ENCODE measurements around the gene GATA2. TPM values are rescaled to one million over a fixed set of nuclear protein-coding genes. Genes with fewer than 3 reads are reported as not detected.

The GATA2 gene
- total RNA-seq, 2 experiments from 2014 or later = 0.16 to 0.17 TPM

DNA sequence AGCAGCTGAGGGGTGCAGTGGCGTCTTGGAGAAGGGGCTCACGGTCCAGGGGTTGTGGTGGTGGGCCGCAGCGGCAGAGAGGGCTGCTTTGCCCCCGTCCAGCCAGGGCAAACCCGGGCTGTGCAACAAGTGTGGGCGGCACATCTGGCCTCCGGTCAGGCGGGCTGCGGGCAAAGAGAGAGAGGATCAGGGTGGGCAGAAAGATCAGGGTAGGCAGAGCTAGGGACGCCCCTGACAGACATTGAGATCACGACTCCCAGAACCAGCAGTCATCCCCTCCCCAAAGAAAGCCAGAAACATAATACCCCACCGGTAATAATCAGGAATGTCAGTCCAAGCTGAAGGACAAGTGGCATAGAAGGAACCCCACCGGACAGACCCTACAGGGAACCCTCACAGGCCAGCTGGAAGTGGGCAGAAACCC, 6.8 kb downstream of the GATA2 start:
- Histone ChIP-seq H3K4me3 (ENCODE audit: low read length) (no peak overlapping the region), H3K9me3 (ENCODE audit: control insufficient read depth in 1 of 2, insufficient read depth in 1 of 2, low read length in 2 of 2) (peaks cover 0 to 40% of the 10 kb centered on the region in 2 experiments), H3K27ac (ENCODE audit: low read depth in 1 of 2, low read length in 2 of 2) (no peak overlapping the region), H3K27me3 (ENCODE audit: control insufficient read depth in 1 of 2, insufficient read depth in 2 of 2, low read length in 2 of 2) (peaks cover 88 to 100% of the 10 kb centered on the region in 2 experiments), H3K4me1 (ENCODE audit: insufficient read depth, low read length) (peaks cover 61% of the 10 kb centered on the region), H3K36me3 (ENCODE audit: insufficient read depth, low read length) (no peaks in the 10 kb centered on the region)
- Mint-ChIP-seq H3K4me1 (ENCODE audit: low read depth) (peaks cover 44% of the 10 kb centered on the region), H3K9me3 (no peaks in the 10 kb centered on the region), H3K27me3 (peaks cover 85% of the 10 kb centered on the region), H3K36me3 (ENCODE audit: low read depth) (no peaks in the 10 kb centered on the region), H3K4me3 (peak overlapping the region; percentile 84), H3K27ac (no peak overlapping the region)
- ChIA-PET POLR2A (no interaction called here), CTCF (no interaction called here)
- ATAC-seq (ENCODE audit: poor library complexity) = no peak
- intact Hi-C loops (cut with DNase I, micrococcal nuclease) = no loop called here
- TF ChIP-seq, protein P1, sequence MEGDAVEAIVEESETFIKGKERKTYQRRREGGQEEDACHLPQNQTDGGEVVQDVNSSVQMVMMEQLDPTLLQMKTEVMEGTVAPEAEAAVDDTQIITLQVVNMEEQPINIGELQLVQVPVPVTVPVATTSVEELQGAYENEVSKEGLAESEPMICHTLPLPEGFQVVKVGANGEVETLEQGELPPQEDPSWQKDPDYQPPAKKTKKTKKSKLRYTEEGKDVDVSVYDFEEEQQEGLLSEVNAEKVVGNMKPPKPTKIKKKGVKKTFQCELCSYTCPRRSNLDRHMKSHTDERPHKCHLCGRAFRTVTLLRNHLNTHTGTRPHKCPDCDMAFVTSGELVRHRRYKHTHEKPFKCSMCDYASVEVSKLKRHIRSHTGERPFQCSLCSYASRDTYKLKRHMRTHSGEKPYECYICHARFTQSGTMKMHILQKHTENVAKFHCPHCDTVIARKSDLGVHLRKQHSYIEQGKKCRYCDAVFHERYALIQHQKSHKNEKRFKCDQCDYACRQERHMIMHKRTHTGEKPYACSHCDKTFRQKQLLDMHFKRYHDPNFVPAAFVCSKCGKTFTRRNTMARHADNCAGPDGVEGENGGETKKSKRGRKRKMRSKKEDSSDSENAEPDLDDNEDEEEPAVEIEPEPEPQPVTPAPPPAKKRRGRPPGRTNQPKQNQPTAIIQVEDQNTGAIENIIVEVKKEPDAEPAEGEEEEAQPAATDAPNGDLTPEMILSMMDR (IDR thresholded peaks at IDR 0.05) = no peak
- no peak for DNase-seq

- H3K27me3 ChIP-seq (ENCODE audit: control insufficient read depth in 1 of 2, insufficient read depth in 2 of 2, low read length in 2 of 2) = peaks cover 86 to 99% of the 10 kb centered on the region in 2 experiments
- H3K4me3 ChIP-seq (ENCODE audit: low read length) = no peak overlapping the region
- peaks cover 54% of the 10 kb centered on the region for H3K4me1 ChIP-seq (ENCODE audit: insufficient read depth, low read length)
- H3K27ac Mint-ChIP-seq = no peak overlapping the region
- H3K27ac ChIP-seq (ENCODE audit: low read depth in 1 of 2, low read length in 2 of 2) = no peak overlapping the region
- peaks cover 0 to 33% of the 10 kb centered on the region in 2 experiments for H3K9me3 ChIP-seq (ENCODE audit: control insufficient read depth in 1 of 2, insufficient read depth in 1 of 2, low read length in 2 of 2)
- peaks cover 84% of the 10 kb centered on the region for H3K27me3 Mint-ChIP-seq
- ChIA-PET CTCF (no interaction called here), POLR2A (no interaction called here)
- no peaks in the 10 kb centered on the region for H3K9me3 Mint-ChIP-seq
- H3K36me3 Mint-ChIP-seq (ENCODE audit: low read depth) = no peaks in the 10 kb centered on the region
- DNase-seq (no peak), ATAC-seq (ENCODE audit: poor library complexity) (no peak)
- H3K36me3 ChIP-seq (ENCODE audit: insufficient read depth, low read length) = no peaks in the 10 kb centered on the region
- peaks cover 37% of the 10 kb centered on the region for H3K4me1 Mint-ChIP-seq (ENCODE audit: low read depth)
- TF ChIP-seq, protein P1 (IDR thresholded peaks at IDR 0.05) = no peak
- intact Hi-C loops (cut with DNase I, micrococcal nuclease) = no loop called here
- H3K4me3 Mint-ChIP-seq = peak overlapping the region; percentile 43
Observed at GRCh38 chr3:128485282-128486204, 7.5 kb downstream of the GATA2 start.

DNA sequence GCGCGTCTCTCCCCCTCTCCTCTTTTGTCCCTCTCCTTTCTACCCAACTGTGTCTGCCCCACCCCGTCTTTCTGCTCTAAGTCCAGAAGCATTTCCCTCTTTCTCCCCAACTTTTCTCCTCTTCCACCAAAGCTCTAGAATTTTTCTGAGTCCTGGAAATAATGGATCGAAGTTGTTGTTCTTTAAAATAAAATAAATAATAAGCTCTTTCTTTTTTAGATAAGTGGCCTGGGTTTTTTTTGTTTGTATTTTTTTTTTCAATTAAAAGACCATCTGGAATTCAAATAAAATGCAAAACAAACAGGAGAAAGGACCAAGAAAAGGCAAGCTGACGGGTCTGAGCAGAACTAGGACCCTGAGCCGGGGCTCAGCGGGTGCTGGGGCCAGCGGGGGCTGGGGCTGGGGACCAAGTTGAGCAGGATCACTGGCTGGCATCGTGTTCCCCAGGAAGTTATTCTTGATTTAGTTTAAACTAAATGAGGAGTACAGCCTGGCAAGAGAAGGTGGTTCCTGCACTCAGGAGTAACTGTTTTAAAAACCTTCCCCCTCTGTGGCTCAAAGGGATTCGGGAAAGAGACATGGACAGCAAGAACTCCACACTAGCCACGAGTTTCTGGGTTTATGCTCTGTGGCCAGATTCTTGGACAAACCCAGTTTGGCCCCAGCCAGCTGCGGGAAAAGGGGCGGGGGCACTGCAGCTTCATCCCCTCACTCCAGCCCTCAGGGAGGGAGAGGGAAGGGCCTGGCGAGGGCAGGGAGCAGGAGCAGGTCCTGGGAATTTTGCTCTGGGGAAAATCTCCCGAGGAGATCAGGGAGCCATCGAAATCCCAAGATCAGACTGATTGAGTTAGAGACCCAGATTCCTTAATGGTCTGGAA, 8.4 kb downstream of the GATA2 start:
- Histone ChIP-seq H3K36me3 (ENCODE audit: insufficient read depth, low read length) (no peaks in the 10 kb centered on the region), H3K27ac (ENCODE audit: low read depth in 1 of 2, low read length in 2 of 2) (no peak overlapping the region), H3K27me3 (ENCODE audit: control insufficient read depth in 1 of 2, insufficient read depth in 2 of 2, low read length in 2 of 2) (peaks cover 79 to 92% of the 10 kb centered on the region in 2 experiments), H3K4me1 (ENCODE audit: insufficient read depth, low read length) (peaks cover 45% of the 10 kb centered on the region), H3K4me3 (ENCODE audit: low read length) (no peak overlapping the region), H3K9me3 (ENCODE audit: control insufficient read depth in 1 of 2, insufficient read depth in 1 of 2, low read length in 2 of 2) (peaks cover 0 to 25% of the 10 kb centered on the region in 2 experiments)
- TF ChIP-seq, protein P1 (IDR thresholded peaks at IDR 0.05) = no peak
- no peak overlapping the region for H3K27ac Mint-ChIP-seq
- H3K4me3 Mint-ChIP-seq = peak overlapping the region; percentile 43
- H3K4me1 Mint-ChIP-seq (ENCODE audit: low read depth) = peaks cover 31% of the 10 kb centered on the region
- no peaks in the 10 kb centered on the region for H3K9me3 Mint-ChIP-seq
- ChIA-PET CTCF (no interaction called here), POLR2A (interaction anchor here (0.6 to 0.7 kb wide), 3 partner anchors 14 to 976 kb away, joined by 3 to 4 read pairs (median 4); no protein-coding TSS in a partner anchor)
- no peaks in the 10 kb centered on the region for H3K36me3 Mint-ChIP-seq (ENCODE audit: low read depth)
- H3K27me3 Mint-ChIP-seq = peaks cover 84% of the 10 kb centered on the region
- DNase-seq = no peak
- no peak for ATAC-seq (ENCODE audit: poor library complexity)
- intact Hi-C loops (cut with DNase I, micrococcal nuclease) = no loop called here

Measured in CD4-positive, alpha-beta T cell (primary cell).